8988T (cell line): ENCODE measurements around the gene CSNK1G1.
A peak's percentile ranks its signal among the peaks of the same experiment; 100 is the strongest.
"Not testable (repeated sequence)": the region's sequence is repeated elsewhere in the genome, so short reads cannot be mapped to it uniquely, and the experiment has no call there.

ENCODE experiments used
- DNase-seq: peaks from one replicate; pipeline ENCODE4 v3.0.0; 2011

CSNK1G1 gene

DNA sequence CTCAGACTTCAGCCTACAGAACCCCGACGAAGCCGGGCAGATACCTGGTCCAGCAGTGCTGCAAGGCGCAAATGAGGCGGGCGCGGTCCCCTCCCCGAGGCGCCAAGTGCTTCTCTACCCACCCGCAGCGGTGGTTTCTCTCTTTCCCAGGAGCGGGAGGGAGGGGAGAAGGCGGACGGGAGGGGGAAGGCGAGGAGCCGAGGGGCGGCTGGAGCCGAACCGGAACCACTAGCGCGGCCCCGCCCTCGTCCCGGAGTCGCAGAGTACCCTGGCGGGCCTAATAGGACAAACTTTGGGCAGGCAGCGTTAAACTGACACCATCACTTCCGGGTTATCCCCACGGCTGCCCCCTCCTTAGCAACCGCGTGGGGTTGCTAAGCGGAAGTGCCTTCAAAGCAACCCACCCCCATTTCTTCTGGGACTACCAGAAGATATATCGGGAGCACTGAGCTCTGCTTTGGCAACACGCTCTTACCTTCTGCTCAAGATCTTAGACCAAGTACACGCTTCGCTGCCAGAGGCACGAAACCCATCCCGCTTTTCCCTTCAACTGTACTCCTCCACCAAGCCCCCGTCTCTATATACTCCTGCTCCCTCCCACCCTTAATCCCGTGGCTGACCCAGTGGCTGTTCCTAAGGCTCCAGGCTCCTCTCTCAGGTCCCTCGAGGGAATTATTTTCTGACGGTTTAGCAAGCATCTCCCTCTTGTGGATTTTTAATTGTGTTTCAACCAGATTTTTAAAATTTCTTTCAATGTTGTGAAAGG, at the start of gene CSNK1G1:
Gene CSNK1G1, minus strand, starts transcription at position 230 of the 766 bp plus-strand sequence. CDS start 55,674 bp downstream, outside the sequence.
- DNase-seq: peak; percentile 21

DNA sequence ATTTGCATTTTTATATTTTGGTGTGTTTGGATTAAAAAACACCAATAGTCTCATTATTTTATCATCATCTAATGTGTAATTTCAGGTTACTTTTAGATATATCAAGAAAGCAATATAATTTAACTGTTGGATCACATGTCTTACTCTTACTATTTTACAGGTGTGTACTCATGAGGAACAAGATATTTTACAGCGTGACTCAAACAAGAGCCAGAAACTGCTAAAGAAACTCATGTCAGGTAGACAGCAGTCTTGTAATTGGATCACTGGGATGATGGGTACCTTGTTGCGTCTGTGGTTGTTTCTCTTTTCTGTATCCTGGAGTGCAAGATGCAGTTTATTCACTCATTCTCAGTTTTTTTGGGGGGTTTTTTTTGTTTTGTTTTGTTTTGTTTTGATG, 44.6 kb upstream of the CSNK1G1 start:
- no peak for DNase-seq

DNA sequence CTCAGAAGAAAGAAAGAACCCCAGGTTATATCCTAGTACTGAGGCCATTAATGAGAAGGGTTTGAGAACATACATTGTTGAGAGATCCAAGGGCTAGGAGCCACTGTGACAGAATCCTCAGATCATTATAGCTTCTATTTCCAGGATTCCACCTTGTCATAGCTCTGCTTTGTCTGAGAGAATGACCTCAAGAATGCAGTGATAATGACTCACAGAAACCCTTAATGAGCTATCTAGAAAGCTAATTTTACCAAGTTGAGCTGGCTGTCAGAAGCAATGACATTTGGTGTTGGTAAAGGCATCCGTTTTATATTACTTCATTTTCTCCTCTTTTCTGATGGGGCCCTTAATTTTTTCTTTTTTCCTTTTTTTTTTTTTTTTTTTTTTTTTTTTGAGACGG, 42.6 kb upstream of the CSNK1G1 start:
- no peak for DNase-seq

DNA sequence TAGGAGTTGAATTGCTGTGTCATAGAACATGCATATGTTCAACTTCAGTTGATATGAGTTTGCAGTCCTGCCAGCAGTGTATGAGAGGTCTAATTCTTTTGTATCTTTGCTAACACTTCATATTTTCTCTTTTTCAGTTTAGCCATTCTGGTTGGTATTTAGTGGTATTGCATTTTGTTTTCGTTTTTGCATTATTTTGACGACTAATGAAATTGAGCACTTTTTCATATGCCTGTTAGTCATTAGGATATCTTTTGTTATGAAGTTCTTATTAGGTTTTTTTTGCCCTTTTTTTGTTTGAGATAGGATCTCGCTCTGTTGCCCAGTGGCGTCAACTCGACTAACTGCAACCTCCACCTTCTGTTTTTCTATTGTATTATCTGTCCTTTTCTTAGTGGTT, 40.8 kb upstream of the CSNK1G1 start:
- no peak for DNase-seq

DNA sequence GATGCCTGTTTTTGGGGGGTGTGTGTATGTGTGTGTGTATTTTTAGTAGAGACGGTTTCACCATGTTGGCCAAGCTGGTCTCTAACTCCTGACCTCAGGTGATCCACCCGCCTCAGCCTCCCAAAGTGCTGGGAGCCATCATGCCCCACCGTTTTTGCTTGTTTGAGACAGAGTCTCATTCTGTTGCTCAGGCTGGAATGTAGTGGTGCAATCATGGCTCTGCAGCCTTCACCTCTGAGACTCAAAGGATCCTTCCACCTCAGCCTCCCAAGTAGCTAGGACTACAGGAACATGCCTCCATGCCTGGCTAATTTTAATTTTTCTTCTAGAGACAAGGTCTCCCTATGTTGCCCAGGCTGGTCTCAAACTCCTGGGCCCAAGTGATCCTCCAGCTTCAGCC, 36.5 kb upstream of the CSNK1G1 start:
- DNase-seq: not testable (repeated sequence)

DNA sequence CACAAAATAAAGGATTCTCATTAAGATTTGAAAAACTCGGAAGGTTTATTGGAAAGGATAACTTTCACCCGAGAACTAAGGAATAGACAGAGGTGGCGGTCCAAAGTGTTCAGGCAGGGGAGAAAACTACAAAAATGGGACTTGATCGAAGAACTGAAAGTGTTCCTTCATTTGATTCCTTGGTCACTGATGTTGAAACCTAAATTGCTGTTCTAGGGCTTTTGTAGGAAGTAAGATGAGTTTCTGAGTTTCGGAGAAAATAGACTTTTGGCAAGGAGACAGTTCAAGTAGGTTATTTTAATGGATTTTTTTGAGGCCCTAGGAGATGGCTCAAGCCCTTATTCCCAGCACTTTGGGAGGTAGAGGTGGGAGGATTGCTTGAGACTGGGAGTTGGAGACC, 33.1 kb upstream of the CSNK1G1 start:
- DNase-seq: no peak

DNA sequence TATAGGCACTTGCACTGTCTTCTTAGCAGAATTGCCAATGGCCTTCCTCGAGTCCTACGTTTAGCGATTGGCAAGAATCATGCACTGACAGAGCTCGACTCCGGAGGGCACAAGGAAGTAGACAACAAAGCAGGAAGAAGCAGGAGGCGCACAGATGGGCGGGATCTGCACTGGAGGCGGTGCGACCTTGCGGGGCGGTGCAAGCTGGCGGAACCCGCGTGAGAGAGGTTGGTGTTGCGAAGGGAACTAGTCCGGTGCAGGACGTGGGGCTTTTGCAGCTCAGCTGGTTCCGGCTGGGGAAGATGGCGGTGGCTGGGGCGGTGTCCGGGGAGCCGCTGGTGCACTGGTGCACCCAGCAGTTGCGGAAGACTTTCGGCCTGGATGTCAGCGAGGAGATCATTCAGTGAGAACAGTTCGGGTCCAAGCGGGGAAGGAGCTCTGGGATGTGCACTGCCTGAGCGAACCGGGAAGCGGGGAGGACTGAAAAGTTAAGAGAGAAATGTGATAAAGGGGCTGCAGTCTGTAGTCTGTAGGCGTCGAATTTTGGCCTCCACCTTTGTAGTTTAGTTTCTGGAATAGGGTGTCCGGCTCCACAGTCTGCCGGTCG, 31.7 kb upstream of the CSNK1G1 start, which contains the start of gene TRIP4:
Gene TRIP4, plus strand, starts transcription at position 275 of the 607 bp plus-strand sequence. Its CDS starts 28 bp downstream, at position 303.
- DNase-seq: peak; percentile 69

DNA sequence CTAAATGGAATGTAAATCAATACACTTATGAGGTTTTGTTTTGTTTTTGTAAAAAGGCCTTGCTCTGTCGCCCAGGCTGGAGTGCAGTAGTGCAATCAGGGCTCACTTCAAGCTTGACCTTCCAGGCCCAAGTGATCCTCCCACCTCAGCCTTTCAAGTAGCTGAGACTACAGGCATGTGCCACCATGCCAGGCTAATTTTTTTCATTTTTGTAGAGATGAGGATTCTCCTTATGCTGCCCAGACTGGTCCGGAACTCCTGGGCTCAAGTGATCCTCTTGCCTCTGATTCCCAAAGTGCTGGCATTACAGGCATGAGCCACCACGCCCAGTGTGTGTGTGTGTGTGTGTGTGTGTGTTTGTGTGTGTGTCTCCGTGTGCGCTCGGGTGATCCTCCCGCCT, 30.3 kb upstream of the CSNK1G1 start:
- DNase-seq: no peak

DNA sequence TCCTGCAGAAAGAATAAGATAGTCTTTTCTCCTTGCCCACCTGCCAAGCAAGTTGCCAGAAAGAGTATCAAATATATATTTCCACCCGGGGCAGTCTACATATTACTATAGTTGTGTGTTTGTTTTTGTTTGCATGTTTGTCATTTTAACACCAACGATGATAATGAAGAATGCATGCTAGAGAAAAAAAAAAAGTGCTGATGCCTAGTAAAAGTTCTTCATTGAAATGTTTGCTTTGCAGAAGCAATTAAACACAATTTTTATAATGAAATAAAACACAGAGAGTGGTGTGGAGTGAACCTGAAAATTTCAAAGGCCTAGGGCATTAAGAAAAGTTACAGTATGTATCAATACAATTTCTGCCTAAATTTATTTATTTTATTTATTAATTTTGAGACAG, 27.8 kb upstream of the CSNK1G1 start:
- DNase-seq: no peak

DNA sequence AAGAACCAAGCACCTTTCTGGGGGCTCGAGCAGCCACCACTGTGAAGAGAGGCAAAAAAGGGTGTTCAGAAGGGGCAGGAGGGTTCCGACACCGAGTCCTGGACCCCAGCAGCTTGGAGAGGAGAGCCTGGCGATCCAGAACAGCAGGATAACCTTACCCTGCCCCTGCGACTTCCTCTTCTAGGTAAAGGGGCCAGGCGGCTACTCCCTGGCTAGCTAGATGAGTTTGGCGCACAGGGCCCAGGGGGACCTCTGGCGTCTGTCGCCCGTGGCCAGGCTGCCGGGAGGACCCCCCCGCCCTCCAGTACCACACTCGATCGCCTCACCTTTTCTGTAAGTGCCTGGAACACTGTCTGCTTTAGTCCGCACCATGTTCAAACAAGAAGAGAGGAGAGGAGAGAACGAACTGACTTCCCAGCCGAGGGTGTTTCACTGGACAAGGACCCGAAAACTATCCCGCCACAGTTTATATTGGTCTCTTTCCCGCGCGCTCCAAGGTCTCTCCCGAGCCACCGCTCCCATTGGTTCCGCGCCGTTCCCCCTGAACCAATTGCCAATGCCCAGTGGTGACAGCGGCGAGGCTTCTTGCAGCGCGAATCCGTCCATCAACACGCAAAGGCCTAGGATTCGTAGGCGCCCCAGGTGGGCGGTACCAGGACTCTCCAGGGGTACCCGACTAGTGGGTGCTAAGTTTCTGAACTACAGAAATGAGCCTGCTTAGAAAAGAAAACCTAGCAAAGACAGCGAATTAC, 25.2 kb upstream of the CSNK1G1 start, which contains the start of gene PCLAF:
Gene PCLAF, minus strand, starts transcription at position 442 of the 752 bp plus-strand sequence. Its CDS starts 70 bp downstream, at position 372.
- DNase-seq: peak; percentile 74

DNA sequence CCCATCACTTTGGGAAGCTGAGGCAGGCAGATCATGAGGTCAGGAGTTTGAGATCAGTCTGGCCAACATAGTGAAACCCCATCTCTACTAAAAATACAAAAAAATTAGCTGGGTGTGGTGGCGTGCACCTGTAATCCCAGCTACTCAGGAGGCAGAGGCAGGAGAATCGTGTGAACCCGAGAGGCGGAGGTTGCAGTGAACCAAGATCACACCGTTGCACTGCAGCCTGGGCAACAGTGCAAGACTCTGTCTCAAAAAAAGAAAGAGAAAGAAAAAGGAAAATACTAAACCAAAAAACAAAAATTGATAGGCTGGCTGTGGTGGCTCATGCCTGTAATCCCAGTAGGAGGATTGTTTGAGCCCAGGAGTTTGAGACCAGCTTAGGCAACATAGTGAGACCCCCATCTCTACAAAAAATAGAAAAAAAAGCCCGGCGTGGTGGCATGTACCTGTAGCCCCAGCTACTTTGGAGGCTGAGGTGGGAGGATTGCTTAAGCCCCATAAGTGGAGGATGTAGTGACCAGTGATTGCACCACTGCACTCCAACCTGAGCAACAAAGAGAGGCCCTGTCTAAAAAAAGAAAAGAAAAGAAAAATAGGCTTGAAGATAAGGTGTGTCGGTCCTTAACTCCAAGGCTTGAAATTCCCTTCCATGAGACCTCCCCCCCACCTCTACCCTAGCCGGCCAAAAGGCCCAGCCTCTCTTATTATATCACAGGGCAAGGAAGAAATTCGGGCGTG, 24.3 kb upstream of the CSNK1G1 start:
- not testable (repeated sequence) for DNase-seq

DNA sequence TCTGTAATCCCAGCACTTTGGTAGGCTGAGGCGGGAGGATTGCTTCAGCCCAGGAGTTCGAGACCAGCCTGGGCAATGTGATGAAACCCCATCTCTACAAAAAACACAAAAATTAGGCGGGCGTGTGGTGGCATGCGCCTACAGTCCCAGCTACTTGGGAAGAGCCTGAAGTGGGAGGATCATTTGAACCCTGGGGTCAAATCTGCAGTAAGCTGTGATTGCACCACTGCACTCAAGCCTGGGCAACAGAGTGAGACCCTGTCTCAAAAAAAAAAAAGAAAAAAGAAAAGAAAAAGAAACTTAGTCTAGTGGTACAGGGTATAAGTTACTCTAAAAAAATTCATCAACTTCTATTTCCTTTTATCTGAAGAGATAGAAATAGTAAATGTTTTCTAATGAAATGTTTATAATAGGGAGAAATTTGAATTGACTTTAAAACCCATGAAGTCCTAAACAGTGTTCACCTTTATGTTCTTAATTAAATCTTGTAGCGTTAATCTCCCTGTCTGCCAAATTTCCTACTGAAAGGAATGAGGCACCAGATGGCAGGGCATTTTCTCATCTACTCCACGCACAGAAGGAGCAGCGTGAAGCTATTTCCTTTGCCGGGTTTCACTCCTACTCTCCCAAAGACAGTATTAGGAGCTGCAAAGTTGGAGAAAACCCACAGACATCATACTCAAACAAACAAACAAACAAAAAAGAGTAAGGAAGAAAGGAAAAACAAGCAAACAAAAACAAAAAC, 23.4 kb upstream of the CSNK1G1 start:
- DNase-seq: no peak

DNA sequence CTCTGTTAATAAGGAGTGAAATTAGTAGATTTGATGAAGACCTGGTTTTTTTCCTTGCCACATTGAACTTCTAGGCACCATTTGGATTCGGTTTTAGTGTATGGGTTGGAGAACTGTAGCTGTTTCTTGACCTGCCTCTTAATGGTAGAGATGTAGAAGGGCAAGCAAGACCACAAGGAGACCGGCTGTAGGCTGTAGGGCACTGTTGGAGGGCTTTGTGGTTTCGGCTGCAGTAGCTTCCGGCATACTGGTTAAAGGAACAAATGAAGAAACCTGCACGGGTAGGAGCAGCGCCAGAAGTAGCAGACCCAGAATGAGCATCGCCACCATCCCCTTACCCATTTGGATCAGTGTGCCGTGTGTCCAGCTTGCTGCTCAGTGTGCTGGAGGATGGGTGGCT, 17.4 kb upstream of the CSNK1G1 start:
- no peak for DNase-seq

DNA sequence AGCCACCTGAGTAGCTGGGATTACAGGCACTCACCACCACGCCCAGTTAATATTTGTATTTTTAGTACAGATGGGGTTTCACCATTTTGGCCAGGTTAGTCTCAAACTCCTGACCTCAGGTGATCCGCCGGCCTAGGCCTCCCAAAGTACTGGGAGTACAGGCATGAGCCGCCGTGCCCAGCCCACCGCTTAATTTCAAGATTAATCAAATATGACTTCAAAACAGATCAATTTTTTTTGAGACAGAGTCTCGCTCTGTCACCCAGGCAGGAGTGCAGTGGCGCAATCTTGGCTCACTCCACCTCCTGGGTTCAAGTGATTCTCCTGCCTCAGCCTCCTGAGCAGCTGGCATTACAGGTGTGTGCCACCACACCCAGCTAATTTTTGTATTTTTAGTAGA, 15.4 kb upstream of the CSNK1G1 start:
- DNase-seq: not testable (repeated sequence)

DNA sequence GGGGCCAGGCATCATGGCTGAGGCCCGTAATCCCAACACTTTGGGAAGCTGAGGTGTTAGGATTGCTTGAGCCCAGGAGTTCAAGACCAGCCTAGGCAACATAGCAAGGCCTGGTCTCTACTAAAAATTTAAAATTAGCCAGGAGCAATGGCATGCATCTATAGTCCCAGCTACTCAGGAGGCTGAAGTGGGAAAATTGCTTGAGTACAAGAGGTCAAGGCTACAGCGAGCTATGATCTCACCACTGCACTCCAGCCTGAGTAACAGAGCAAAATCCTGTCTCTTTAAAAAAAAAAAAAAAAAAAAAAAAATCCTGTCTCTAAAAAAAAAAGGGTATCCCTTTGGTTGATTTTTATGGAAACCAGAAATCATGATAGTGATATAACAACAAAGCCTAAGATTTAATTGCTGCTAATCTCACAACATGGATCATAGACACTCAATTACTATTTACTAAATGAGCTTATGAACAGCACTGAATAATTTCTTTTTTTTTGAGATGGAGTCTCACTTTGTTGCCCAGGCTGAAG, 13.2 kb upstream of the CSNK1G1 start:
- no peak for DNase-seq

DNA sequence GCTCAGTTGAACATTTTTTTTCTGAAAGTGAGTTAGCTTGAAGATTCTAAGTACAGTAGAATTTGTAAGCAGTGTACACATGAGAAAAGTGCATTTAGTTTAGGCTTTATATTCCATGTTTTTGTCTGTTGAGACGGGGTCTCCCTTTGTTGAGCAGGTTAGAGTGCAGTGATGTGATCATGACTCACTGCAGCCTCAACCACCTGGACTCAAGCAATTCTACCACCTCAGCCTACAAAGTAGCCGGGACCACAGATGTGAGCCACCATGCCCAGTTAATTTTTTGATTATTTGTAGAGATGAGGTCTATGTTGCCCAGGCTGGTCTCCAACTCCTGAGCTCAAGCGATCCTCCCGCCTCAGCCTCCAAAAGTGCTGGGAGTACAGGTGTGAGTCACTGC, 5.3 kb upstream of the CSNK1G1 start:
- no peak for DNase-seq

DNA sequence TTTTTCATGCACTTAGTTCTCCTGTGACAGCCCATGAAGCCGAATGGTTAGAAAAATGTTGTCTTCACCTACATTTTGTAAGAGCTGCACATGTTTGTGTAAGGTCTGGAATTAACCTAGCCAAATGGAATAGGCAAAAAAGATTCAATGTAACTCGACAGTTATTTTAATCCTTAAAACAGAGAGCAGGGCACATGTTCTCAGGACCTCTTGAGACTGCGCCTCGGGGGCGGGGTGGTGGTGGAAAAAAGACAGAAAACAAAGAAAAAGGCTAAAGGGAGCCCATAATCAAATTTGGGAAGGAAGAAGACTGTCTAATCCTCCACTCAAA, 702 bp upstream of the CSNK1G1 start:
- DNase-seq: no peak

DNA sequence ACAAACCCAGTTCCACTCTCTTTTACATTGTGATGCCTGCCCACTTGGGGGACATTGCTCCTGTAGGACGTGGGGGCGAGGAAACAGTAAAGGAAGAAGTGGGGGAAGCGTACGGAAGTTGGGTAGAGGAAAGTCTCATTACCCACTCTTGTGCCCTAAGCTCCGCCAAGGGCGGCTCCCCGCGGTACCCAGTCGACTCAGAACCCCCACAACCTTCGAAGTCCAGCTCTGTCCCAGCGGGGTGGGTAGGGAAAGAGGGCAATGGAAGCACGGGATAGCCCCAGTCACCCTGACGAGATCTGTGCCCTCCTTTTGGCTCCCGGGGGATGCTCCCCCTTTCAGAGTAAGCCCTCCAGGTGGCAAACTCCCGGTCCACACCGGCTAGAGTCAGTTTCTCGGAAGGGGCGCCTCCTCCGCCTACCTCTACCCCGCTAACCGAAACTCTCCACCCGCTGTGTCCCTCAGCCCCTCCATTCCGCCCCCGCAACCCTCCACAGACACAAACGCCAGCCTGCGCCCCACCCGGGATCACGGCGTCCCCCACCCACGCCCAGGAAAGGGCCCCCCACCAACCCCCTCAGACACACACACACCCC, 527 bp downstream of the CSNK1G1 start:
- DNase-seq: no peak

DNA sequence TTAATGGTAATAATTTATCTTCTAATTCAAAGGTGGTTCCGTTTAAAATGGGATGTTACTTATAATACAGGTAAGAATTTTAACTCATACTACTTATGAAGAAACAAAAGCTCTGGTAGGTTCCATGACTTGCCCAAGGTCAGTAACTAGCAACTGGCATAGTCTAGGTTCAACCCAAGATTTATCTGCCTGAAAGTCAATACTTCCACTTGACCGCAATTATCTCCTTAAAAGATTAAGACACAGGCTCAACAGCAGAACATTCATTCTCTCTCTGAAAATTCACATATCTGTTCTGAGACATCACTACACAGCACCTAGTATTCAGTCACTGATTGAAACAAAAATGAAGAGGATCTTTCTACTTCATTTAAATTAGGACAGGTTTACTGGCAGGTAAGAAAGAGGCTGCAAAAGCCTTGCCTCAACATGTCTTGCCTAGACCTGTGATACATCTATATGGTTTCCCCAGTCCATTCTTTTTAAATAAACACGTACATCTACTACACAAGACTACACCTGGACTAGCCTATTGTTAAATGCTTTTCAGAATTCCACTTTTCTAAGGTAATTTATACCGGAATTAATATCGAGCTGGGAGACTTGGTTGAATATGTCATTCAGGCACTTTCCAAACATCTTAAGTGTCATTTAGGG, 1.2 kb downstream of the CSNK1G1 start:
- no peak for DNase-seq

DNA sequence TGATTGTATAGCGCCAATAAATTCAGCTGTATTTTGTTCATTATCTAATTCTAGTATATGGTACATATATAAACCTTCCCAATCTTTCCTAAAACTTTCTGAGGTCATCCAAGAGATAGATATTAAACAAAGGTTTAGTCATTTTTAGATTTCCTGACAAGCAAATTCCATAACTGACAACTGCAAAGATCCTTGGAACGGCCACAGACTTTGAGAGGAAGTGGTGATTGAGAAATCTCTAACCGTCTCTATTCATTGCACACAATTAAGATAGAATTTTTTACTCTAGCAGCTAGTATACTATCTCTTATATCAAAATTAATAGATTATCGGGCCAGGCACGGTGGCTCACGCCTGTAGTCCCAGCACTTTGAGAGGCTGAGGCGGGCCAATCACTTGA, 4.7 kb downstream of the CSNK1G1 start:
- no peak for DNase-seq

DNA sequence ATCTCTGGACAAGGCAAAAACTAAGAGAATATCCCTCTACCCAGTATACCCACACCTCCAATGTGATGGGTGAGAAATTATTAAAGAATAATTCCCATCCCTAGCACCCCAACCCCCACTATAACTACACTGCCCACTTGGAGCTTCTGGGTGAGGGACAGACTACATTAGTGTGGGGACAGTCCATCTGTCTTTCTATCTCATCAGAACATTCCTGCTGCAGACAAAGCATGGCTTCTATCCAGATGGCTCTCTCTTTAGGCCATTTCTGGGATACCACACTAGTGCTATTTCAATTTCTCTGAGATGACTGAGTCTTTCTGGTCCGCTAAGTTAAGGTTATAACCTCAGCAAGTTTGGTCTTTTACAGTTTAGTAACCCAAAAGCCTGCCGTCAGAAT, 6.6 kb downstream of the CSNK1G1 start:
- no peak for DNase-seq
